CD14-positive monocyte (primary cell): ENCODE results near the gene GLRA2. TPM values are rescaled to one million over a fixed set of nuclear protein-coding genes. Genes with fewer than 3 reads are reported as not detected.

ENCODE experiments used
- DNase-seq, 3 donors: peaks; one replicate each; pipeline ENCODE4 v3.0.0-alpha.2; 2011 to 2022
- H2AFZ ChIP-seq: 2 replicates; pipeline ENCODE4 v1.6.0; 2012; ENCODE audit warnings: mild to moderate bottlenecking, low read depth, low read length, inconsistent platforms; ENCODE audit not compliant: insufficient read depth, poor library complexity, severe bottlenecking
- H3K27ac ChIP-seq, 2 donors: 1 replicate in 1 of 2; 2 replicates in 1 of 2; pipeline ENCODE4 v1.5.1; 2012 to 2013; ENCODE audit warnings: low read length in 2 of 2, control low read depth in 1 of 2, inconsistent platforms in 1 of 2, low read depth in 1 of 2, mild to moderate bottlenecking in 1 of 2
- H3K27me3 ChIP-seq, 2 donors: one replicate each; pipeline versions ENCODE4 v1.6.0 to v1.6.1; 2011 to 2013; ENCODE audit warnings: low read length in 2 of 2; ENCODE audit not compliant: control insufficient read depth in 2 of 2, insufficient read depth in 2 of 2
- H3K36me3 ChIP-seq, 2 donors: replicated peaks in 1 of 2; 1 replicate in 1 of 2; 2 replicates in 1 of 2; pipeline versions ENCODE4 v1.5.1 to v1.6.1; 2012 to 2013; ENCODE audit warnings: low read length in 2 of 2, control low read depth in 1 of 2, inconsistent platforms in 1 of 2, mild to moderate bottlenecking in 1 of 2; ENCODE audit not compliant: insufficient read depth in 2 of 2, control insufficient read depth in 1 of 2
- H3K4me1 ChIP-seq, 2 donors: 1 replicate in 1 of 2; 2 replicates in 1 of 2; pipeline versions ENCODE4 v1.5.1 to v1.6.1; 2012 to 2013; ENCODE audit warnings: low read length in 2 of 2, control low read depth in 1 of 2, inconsistent platforms in 1 of 2, mild to moderate bottlenecking in 1 of 2, moderate library complexity in 1 of 2; ENCODE audit not compliant: insufficient read depth in 2 of 2, control insufficient read depth in 1 of 2
- H3K4me2 ChIP-seq: replicated peaks from 2 replicates; pipeline ENCODE3; 2012; ENCODE audit warnings: low read length, moderate library complexity, mild to moderate bottlenecking; ENCODE audit not compliant: poor library complexity, severe bottlenecking; ENCODE audit errors: extremely low read depth
- H3K4me3 ChIP-seq, 3 experiments: fragments of 200-600 bp in 1 of 3; sonication (generic) in 1 of 3; replicated peaks in 1 of 3; 1 replicate in 2 of 3; 2 replicates in 1 of 3; pipeline ENCODE4 v1.5.1; 2011 to 2013; ENCODE audit warnings: low read length in 3 of 3, mild to moderate bottlenecking in 3 of 3, control low read depth in 2 of 3, low read depth in 2 of 3, inconsistent platforms in 1 of 3, moderate library complexity in 1 of 3
- H3K79me2 ChIP-seq: 2 replicates; pipeline ENCODE4 v1.6.0; 2012; ENCODE audit warnings: mild to moderate bottlenecking, control low read depth, inconsistent platforms, low read length, moderate library complexity; ENCODE audit not compliant: insufficient read depth
- H3K9ac ChIP-seq: 2 replicates; pipeline ENCODE4 v1.6.0; 2017; ENCODE audit warnings: low read length, mild to moderate bottlenecking; ENCODE audit not compliant: insufficient read depth, poor library complexity, severe bottlenecking
- H3K9me3 ChIP-seq, 2 donors: replicated peaks in 1 of 2; 1 replicate in 1 of 2; 2 replicates in 1 of 2; pipeline versions ENCODE4 v1.5.1 to v1.6.1; 2012 to 2013; ENCODE audit warnings: low read length in 2 of 2, control low read depth in 1 of 2; ENCODE audit not compliant: control insufficient read depth in 1 of 2, insufficient read depth in 1 of 2
- H4K20me1 ChIP-seq: 2 replicates; pipeline ENCODE4 v1.6.0; 2012; ENCODE audit warnings: mild to moderate bottlenecking, low read length, control low read depth, moderate library complexity; ENCODE audit not compliant: insufficient read depth
- H3K27ac Mint-ChIP-seq, 7 donors: one replicate each; pipeline ENCODE4 v1.8.0; 2020; ENCODE audit warnings: mild to moderate bottlenecking in 7 of 7, mixed read lengths in 7 of 7, moderate library complexity in 6 of 7, inconsistent platforms in 2 of 7
- H3K27me3 Mint-ChIP-seq, 3 donors: one replicate each; pipeline ENCODE4 v1.8.0; 2021 to 2022; ENCODE audit warnings: low read depth in 3 of 3, mild to moderate bottlenecking in 3 of 3, mixed read lengths in 3 of 3, moderate library complexity in 3 of 3, inconsistent platforms in 1 of 3
- H3K36me3 Mint-ChIP-seq, 2 donors: one replicate each; pipeline ENCODE4 v1.8.0; 2020; ENCODE audit warnings: mixed read lengths in 2 of 2, inconsistent platforms in 1 of 2, mild to moderate bottlenecking in 1 of 2
- H3K4me1 Mint-ChIP-seq: one replicate; pipeline ENCODE4 v1.8.0; 2020; ENCODE audit warnings: mild to moderate bottlenecking, mixed read lengths
- H3K4me3 Mint-ChIP-seq, 2 donors: one replicate each; pipeline ENCODE4 v1.8.0; 2020; ENCODE audit warnings: mild to moderate bottlenecking in 2 of 2, mixed read lengths in 2 of 2, moderate library complexity in 1 of 2
- H3K9me3 Mint-ChIP-seq, 7 donors: one replicate each; pipeline ENCODE4 v1.8.0; 2020 to 2022; ENCODE audit warnings: mixed read lengths in 7 of 7, mild to moderate bottlenecking in 6 of 7, moderate library complexity in 6 of 7, inconsistent platforms in 2 of 7
- CTCF ChIP-seq: fragments of 200-600 bp; IDR thresholded peaks from one replicate; pipeline ENCODE4 v1.8.0; 2022; ENCODE audit warnings: antibody characterized with exemption, mild to moderate bottlenecking
- WGBS: methylation state at CpG from one replicate; pipeline ENCODE4 v1.1.5; 2013; ENCODE audit warnings: missing lambda C conversion rate; ENCODE audit not compliant: insufficient coverage; 5-methylcytosine and 5-hydroxymethylcytosine counted together
- intact Hi-C, 2 donors: fragments of 100-400 bp; cut with micrococcal nuclease; formaldehyde crosslinking; loops; one replicate each; pipeline versions ENCODE4 v1.15.0 to v1.15.1; 2023
- polyA plus RNA-seq, 3 donors: library from polyadenylated mRNA; depleted of rRNA in 1 of 3; unstranded in 2 of 3; stranded (reverse) in 1 of 3; fragments of 300-500 nt in 2 of 3; fragments of >200 nt in 1 of 3; fragmentation: Illumina TruSeq in 2 of 3; gene quantifications; 1 replicate in 2 of 3; 2 replicates in 1 of 3; pipeline ENCODE4 v1.2.3, GENCODE V29; 2012 to 2021

GLRA2 gene
- polyA plus RNA-seq, 3 donors: not detected

GRCh38 chrX:14700982-14701381, 171.6 kb downstream of the GLRA2 start:
- 91% methylated on average over 4 of the region's 5 CpGs for WGBS
- intact Hi-C loops: no loop called here
- Histone ChIP-seq H3K27me3 (no peaks in the 10 kb centered on the region), H4K20me1 (no peaks in the 10 kb centered on the region), H3K9me3 (no peaks in the 10 kb centered on the region), H3K79me2 (no peaks in the 10 kb centered on the region), H3K4me2 (no peak overlapping the region), H3K27ac (no peak overlapping the region), H3K9ac (no peak overlapping the region), H3K4me1 (no peaks in the 10 kb centered on the region), H3K36me3 (no peaks in the 10 kb centered on the region), H2AFZ (no peak overlapping the region), H3K4me3 (no peak overlapping the region)
- Mint-ChIP-seq H3K4me3 (no peak overlapping the region), H3K9me3 (peaks cover 0 to 2% (median 0%) of the 10 kb centered on the region in 7 donors), H3K36me3 (no peaks in the 10 kb centered on the region), H3K27ac (no peak overlapping the region), H3K27me3 (no peaks in the 10 kb centered on the region), H3K4me1 (no peaks in the 10 kb centered on the region)
- DNase-seq: no peak
- no peak for TF ChIP-seq CTCF

GRCh38 chrX:14702145-14702544, 172.8 kb downstream of the GLRA2 start:
- Mint-ChIP-seq H3K4me1 (no peaks in the 10 kb centered on the region), H3K36me3 (no peaks in the 10 kb centered on the region), H3K4me3 (no peak overlapping the region), H3K27ac (no peak overlapping the region), H3K27me3 (no peaks in the 10 kb centered on the region), H3K9me3 (peaks cover 0 to 2% (median 0%) of the 10 kb centered on the region in 7 donors)
- no peaks in the 10 kb centered on the region for H3K4me1 ChIP-seq
- H4K20me1 ChIP-seq: no peaks in the 10 kb centered on the region
- no peak for TF ChIP-seq CTCF
- H3K79me2 ChIP-seq: no peaks in the 10 kb centered on the region
- no peak overlapping the region for H2AFZ ChIP-seq
- H3K27ac ChIP-seq: no peak overlapping the region
- H3K4me2 ChIP-seq: no peak overlapping the region
- no peaks in the 10 kb centered on the region for H3K27me3 ChIP-seq
- no peak for DNase-seq
- intact Hi-C loops: no loop called here
- H3K4me3 ChIP-seq: no peak overlapping the region
- H3K36me3 ChIP-seq: no peaks in the 10 kb centered on the region
- H3K9me3 ChIP-seq: no peaks in the 10 kb centered on the region
- H3K9ac ChIP-seq: no peak overlapping the region
